ENCODE measurements around the gene PDE8B. TPM values are rescaled to one million over a fixed set of nuclear protein-coding genes. Genes with fewer than 3 reads are reported as not detected.

PDE8B gene
- total and polyA plus RNA-seq, 2 donors (not counting 1 experiment from before 2014, with no cell fraction given): 0.07 TPM; not detected in 1

DNA sequence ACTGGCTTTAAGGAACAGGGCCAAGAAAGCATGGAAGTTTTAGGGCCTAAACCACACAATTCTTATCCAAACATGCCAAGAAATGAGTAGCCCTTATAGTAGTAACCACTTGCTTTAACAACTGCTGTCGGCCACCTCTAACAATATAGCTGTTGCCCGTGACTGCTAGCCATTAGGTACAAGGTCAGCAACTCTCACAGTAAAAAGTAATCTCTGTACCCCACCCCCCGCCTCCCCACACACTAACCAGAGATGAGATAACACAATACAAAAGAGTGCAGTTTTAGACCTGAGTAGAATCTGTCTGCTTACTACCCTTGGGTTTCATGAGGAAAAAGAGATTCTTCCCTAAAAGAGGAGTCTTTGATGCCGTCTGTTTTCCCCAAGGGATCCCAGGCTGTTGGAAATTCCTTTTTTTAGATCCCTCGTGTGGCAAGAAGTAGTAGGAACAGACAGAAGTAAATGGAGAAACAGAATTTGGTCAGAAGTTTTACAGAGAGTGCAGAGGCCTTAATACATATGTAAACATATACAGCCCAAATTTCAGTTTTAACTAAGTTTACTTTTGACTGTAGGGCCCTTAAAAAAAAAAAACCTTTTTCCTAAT lies 187.3 kb downstream of the PDE8B start:
- intact Hi-C loops (cut with micrococcal nuclease): no loop called here
- H3K9me3 ChIP-seq (ENCODE audit: control extremely low read depth in 1 of 3, control insufficient read depth in 2 of 3, insufficient read depth in 1 of 3, low read length in 2 of 3): no peaks in the 10 kb centered on the region
- Mint-ChIP-seq H3K9me3 (ENCODE audit: insufficient read depth) (no peaks in the 10 kb centered on the region), H3K27ac (no peak overlapping the region), H3K4me1 (no peaks in the 10 kb centered on the region), H3K27me3 (no peaks in the 10 kb centered on the region), H3K4me3 (no peak overlapping the region)
- ATAC-seq (ENCODE audit: low read depth) (no peak), DNase-seq (no peak)
- 90% methylated on average over 2 of the region's 5 CpGs for WGBS (ENCODE audit: insufficient coverage)
- H3K27me3 ChIP-seq (replicated peaks in 1 of 4; ENCODE audit: control extremely low read depth in 1 of 4, control insufficient read depth in 3 of 4, insufficient read depth in 4 of 4, low read length in 3 of 4): no peaks in the 10 kb centered on the region
- H3K36me3 ChIP-seq (replicated peaks in 1 of 2; ENCODE audit: control extremely low read depth in 1 of 2, control insufficient read depth in 1 of 2, extremely low read depth in 1 of 2, insufficient read depth in 2 of 2, low read length in 1 of 2): no peaks in the 10 kb centered on the region
- no peaks in the 10 kb centered on the region for H3K4me1 ChIP-seq (ENCODE audit: control insufficient read depth in 2 of 2, insufficient read depth in 2 of 2, low read length in 2 of 2)
- TF ChIP-seq EZH2 (IDR thresholded peaks at IDR 0.05; ENCODE audit: borderline replicate concordance, insufficient read depth, low read depth, low read length, poor library complexity, severe bottlenecking) (no peak), CTCF (IDR thresholded peaks at IDR 0.05) (no peak)
- no peak overlapping the region for H3K9ac ChIP-seq (ENCODE audit: low read length)
- H3K79me2 ChIP-seq (ENCODE audit: control insufficient read depth, insufficient read depth, low read length): no peaks in the 10 kb centered on the region
- ChIA-PET CTCF (no interaction called here), POLR2A (no interaction called here)
- H3K4me3 ChIP-seq (ENCODE audit: control extremely low read depth in 1 of 5, extremely low read depth in 1 of 5, insufficient read depth in 1 of 5, low read depth in 2 of 5, low read length in 4 of 5): no peak overlapping the region
- no peak overlapping the region for H2AFZ ChIP-seq (ENCODE audit: insufficient read depth, low read depth, low read length, poor library complexity, severe bottlenecking)
- H3K4me2 ChIP-seq (replicated peaks; ENCODE audit: low read depth, low read length, poor library complexity, severe bottlenecking): no peak overlapping the region
- H4K20me1 ChIP-seq (ENCODE audit: control insufficient read depth, insufficient read depth, low read length, poor library complexity, severe bottlenecking): no peaks in the 10 kb centered on the region
- H3K27ac ChIP-seq (ENCODE audit: low read length in 2 of 2): no peak overlapping the region

GRCh38 chr5:77398458-77398857 lies 188.0 kb downstream of the PDE8B start:
- Mint-ChIP-seq H3K4me3 (no peak overlapping the region), H3K9me3 (ENCODE audit: insufficient read depth) (no peaks in the 10 kb centered on the region), H3K4me1 (no peaks in the 10 kb centered on the region), H3K27me3 (no peaks in the 10 kb centered on the region), H3K27ac (no peak overlapping the region)
- intact Hi-C loops (cut with micrococcal nuclease): no loop called here
- Histone ChIP-seq H3K79me2 (ENCODE audit: control insufficient read depth, insufficient read depth, low read length) (no peaks in the 10 kb centered on the region), H3K9me3 (ENCODE audit: control extremely low read depth in 1 of 3, control insufficient read depth in 2 of 3, insufficient read depth in 1 of 3, low read length in 2 of 3) (no peaks in the 10 kb centered on the region), H3K27me3 (replicated peaks in 1 of 4; ENCODE audit: control extremely low read depth in 1 of 4, control insufficient read depth in 3 of 4, insufficient read depth in 4 of 4, low read length in 3 of 4) (no peaks in the 10 kb centered on the region), H3K36me3 (replicated peaks in 1 of 2; ENCODE audit: control extremely low read depth in 1 of 2, control insufficient read depth in 1 of 2, extremely low read depth in 1 of 2, insufficient read depth in 2 of 2, low read length in 1 of 2) (no peaks in the 10 kb centered on the region), H2AFZ (ENCODE audit: insufficient read depth, low read depth, low read length, poor library complexity, severe bottlenecking) (no peak overlapping the region), H3K4me1 (ENCODE audit: control insufficient read depth in 2 of 2, insufficient read depth in 2 of 2, low read length in 2 of 2) (no peaks in the 10 kb centered on the region), H3K9ac (ENCODE audit: low read length) (no peak overlapping the region), H3K4me3 (ENCODE audit: control extremely low read depth in 1 of 5, extremely low read depth in 1 of 5, insufficient read depth in 1 of 5, low read depth in 2 of 5, low read length in 4 of 5) (no peak overlapping the region), H3K4me2 (replicated peaks; ENCODE audit: low read depth, low read length, poor library complexity, severe bottlenecking) (no peak overlapping the region), H3K27ac (ENCODE audit: low read length in 2 of 2) (no peak overlapping the region), H4K20me1 (ENCODE audit: control insufficient read depth, insufficient read depth, low read length, poor library complexity, severe bottlenecking) (no peaks in the 10 kb centered on the region)
- POLR2A ChIA-PET: no interaction called here
- CTCF ChIA-PET: no interaction called here
- ATAC-seq (ENCODE audit: low read depth): no peak
- WGBS (ENCODE audit: insufficient coverage): 99% methylated on average over 11 of the region's 13 CpGs
- DNase-seq: no peak
- TF ChIP-seq CTCF (IDR thresholded peaks at IDR 0.05): no peak
- no peak for TF ChIP-seq EZH2 (IDR thresholded peaks at IDR 0.05; ENCODE audit: borderline replicate concordance, insufficient read depth, low read depth, low read length, poor library complexity, severe bottlenecking)
